AG04449 (cell line): ENCODE results near the gene ABI3BP.

Experiments used
- CTCF ChIA-PET: fragments of 350-600 bp; formaldehyde crosslinking; extraction: SDS; loops from one replicate; lab custom pipeline; 2021; ENCODE audit warnings: antibody characterized with exemption; lab: Yijun Ruan, JAX
- POLR2A ChIA-PET: fragments of 400-600, 350-600 bp; formaldehyde crosslinking; extraction: SDS; loops from one replicate; lab custom pipeline; 2020; ENCODE audit warnings: antibody characterized with exemption, inconsistent platforms; lab: Yijun Ruan, JAX
- DNase-seq: peaks from one replicate; pipeline ENCODE4 v3.0.0-alpha.2; 2010; ENCODE audit warnings: low read depth, low spot score
- H3K4me3 ChIP-seq: 2 replicates; pipeline ENCODE4 v1.5.1; 2011; ENCODE audit warnings: low read depth, mild to moderate bottlenecking, control low read depth, low read length
- TF ChIP-seq, protein P1 (sequence below): IDR thresholded peaks from one replicate; pipeline ENCODE4 v1.5.1; 2011; ENCODE audit warnings: mild to moderate bottlenecking, moderate library complexity, low read length, control low read depth, inconsistent platforms; ENCODE audit not compliant: insufficient read depth; ENCODE audit errors: missing control alignments

ABI3BP gene

GRCh38 chr3:100971798-100972197, 21.4 kb downstream of the ABI3BP start:
- ChIA-PET CTCF (no interaction called here), POLR2A (no interaction called here)
- no peak for DNase-seq
- TF ChIP-seq, protein P1, sequence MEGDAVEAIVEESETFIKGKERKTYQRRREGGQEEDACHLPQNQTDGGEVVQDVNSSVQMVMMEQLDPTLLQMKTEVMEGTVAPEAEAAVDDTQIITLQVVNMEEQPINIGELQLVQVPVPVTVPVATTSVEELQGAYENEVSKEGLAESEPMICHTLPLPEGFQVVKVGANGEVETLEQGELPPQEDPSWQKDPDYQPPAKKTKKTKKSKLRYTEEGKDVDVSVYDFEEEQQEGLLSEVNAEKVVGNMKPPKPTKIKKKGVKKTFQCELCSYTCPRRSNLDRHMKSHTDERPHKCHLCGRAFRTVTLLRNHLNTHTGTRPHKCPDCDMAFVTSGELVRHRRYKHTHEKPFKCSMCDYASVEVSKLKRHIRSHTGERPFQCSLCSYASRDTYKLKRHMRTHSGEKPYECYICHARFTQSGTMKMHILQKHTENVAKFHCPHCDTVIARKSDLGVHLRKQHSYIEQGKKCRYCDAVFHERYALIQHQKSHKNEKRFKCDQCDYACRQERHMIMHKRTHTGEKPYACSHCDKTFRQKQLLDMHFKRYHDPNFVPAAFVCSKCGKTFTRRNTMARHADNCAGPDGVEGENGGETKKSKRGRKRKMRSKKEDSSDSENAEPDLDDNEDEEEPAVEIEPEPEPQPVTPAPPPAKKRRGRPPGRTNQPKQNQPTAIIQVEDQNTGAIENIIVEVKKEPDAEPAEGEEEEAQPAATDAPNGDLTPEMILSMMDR, result no peak
- H3K4me3 ChIP-seq, result no peak overlapping the region

- no peak for DNase-seq
- no peak overlapping the region for H3K4me3 ChIP-seq
- ChIA-PET POLR2A (no interaction called here), CTCF (no interaction called here)
- TF ChIP-seq, protein P1, result no peak
These were observed 22.7 kb downstream of the ABI3BP start for GRCh38 chr3:100970477-100970990.

DNA sequence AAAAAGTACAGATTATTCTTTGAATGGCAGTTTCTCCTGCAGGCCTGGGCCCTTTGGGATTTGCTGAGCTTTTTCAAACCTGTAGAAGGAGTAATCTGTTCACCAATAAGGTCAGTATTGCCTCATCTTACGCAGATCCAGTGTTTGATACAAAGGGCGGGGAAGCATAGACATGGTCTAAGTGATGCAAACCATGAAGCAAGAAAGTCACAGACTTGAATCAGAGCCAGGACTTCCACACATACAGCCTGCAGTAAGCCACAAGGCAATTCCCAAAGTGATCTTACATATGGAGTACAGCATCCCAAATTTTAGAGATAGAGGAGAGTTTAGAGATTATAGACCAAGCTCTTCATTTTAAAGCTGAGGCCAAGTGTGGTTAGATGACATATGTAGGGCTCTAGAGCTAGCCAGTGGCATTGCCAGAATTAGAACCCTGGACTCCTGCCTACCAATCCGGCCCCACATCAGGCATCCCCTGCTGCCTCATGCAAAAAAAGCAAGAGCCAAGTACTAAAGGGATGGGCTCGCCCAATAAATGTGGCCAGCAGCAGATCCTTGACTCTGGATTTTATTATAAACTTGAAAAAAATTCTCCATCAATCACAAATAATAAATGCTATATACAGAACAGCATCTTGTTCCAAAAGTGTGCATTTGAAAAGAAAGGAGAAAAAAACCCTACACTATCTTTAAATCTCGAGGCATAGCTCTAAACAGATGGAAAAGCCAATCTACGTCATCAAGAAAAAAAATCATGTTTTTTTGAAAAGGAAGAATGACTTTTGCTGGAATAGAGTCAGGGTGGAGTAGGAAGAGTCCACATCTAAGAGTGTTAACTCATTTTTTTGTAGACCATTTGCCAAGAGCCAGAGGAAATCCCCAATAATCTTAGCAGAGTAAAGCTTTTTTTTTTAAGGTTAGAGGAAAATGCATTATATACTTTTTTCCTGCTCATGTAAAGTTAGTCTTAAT, 24.0 kb downstream of the ABI3BP start:
- TF ChIP-seq, protein P1, result no peak

DNA sequence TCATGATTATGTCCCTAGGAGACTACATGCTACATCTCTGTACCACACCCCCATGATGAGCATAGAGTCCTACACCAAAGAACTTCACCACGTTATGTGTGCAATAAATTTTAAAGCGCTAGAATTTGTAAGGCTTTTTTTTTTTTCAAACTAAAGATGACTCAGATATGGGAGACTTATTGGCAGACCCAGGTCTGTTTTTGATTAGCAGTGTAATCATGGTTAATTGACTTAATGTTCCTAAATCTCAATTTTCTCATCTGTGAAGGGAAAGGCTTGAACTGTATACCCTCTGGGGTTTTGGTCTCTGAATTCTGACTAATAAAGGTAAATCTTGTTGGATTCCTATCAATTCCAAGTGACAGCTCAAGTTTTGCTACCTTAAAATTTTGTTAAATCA, 26.4 kb downstream of the ABI3BP start:
- H3K4me3 ChIP-seq, result no peak overlapping the region
- TF ChIP-seq, protein P1, result no peak
- DNase-seq, result no peak
- ChIA-PET CTCF (no interaction called here), POLR2A (no interaction called here)

More for the DNA sequence above, 24.0 kb downstream of the ABI3BP start:
- DNase-seq, result no peak
- no peak overlapping the region for H3K4me3 ChIP-seq
- POLR2A ChIA-PET, result no interaction called here
- CTCF ChIA-PET, result interaction anchor here (1.5 kb wide), 1 partner anchor 12 kb away, joined by 5 read pairs; no protein-coding TSS in a partner anchor

DNA sequence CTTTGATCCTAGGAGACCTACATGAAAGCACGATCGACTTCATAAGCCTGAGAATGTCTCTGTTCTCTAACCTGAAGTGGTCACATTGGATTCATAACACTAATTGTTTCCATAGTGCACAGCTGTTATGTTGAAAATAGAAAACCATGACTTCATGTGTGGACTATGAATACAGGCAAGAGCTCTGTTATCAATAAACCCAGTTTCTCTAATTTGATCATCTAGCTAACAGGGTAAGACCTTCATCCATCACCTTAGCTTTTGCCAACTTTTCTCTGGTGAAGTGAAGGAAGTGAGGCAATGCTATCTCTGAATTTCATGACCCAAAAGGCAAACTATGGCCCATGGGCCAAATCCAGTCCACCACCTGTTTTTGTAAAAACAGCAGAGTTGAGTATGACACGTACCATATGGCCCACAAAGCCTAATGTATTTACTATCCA, 27.2 kb downstream of the ABI3BP start:
- POLR2A ChIA-PET, result no interaction called here
- H3K4me3 ChIP-seq, result no peak overlapping the region
- TF ChIP-seq, protein P1, result no peak
- DNase-seq, result no peak
- CTCF ChIA-PET, result no interaction called here

- CTCF ChIA-PET, result interaction anchor here (1.2 kb wide), 1 partner anchor 233 kb away, joined by 3 read pairs; no protein-coding TSS in a partner anchor
- TF ChIP-seq, protein P1, result no peak
- H3K4me3 ChIP-seq, result no peak overlapping the region
- POLR2A ChIA-PET, result no interaction called here
- DNase-seq, result no peak
These were observed 30.2 kb downstream of the ABI3BP start for GRCh38 chr3:100963041-100963440.
